GM21737 (cell line): ENCODE measurements around the gene TMED4.
"Not testable (repeated sequence)": the region's sequence is repeated elsewhere in the genome, so short reads cannot be mapped to it uniquely, and the experiment has no call there.

Experiments
- ATAC-seq: cut with Tn5 transposase; IDR thresholded peaks from one replicate; pipeline ENCODE4 v1.9.1; 2021; ENCODE audit warnings: mild to moderate bottlenecking, moderate library complexity; ENCODE audit not compliant: unreplicated experiment

TMED4 gene

GRCh38 chr7:44569959-44570358, 12.1 kb downstream of the TMED4 start:
- ATAC-seq, result no peak

GRCh38 chr7:44568771-44569560, 13.1 kb downstream of the TMED4 start:
- no peak for ATAC-seq

GRCh38 chr7:44567884-44568283, 14.1 kb downstream of the TMED4 start:
- ATAC-seq, result no peak

GRCh38 chr7:44566680-44567079, 15.4 kb downstream of the TMED4 start:
- no peak for ATAC-seq

- ATAC-seq, result no peak
Observed at GRCh38 chr7:44565795-44566559, 16.1 kb downstream of the TMED4 start.

- ATAC-seq, result no peak
Observed at GRCh38 chr7:44565097-44565794, 16.8 kb downstream of the TMED4 start.

- no peak for ATAC-seq
Observed at GRCh38 chr7:44564606-44565005, 17.4 kb downstream of the TMED4 start.

- no peak for ATAC-seq
Observed at GRCh38 chr7:44563171-44563679, 18.8 kb downstream of the TMED4 start.

GRCh38 chr7:44562622-44562962, 19.4 kb downstream of the TMED4 start:
- ATAC-seq, result not testable (repeated sequence)

GRCh38 chr7:44561962-44562621, 19.9 kb downstream of the TMED4 start:
- no peak for ATAC-seq

GRCh38 chr7:44561481-44561880, 20.6 kb downstream of the TMED4 start:
- no peak for ATAC-seq

- no peak for ATAC-seq
Observed at GRCh38 chr7:44559485-44559884, 22.5 kb downstream of the TMED4 start.

GRCh38 chr7:44557485-44557884, 24.5 kb downstream of the TMED4 start:
- ATAC-seq, result no peak

GRCh38 chr7:44555350-44555749, 26.7 kb downstream of the TMED4 start:
- ATAC-seq, result no peak

GRCh38 chr7:44552473-44553005, 29.5 kb downstream of the TMED4 start:
- ATAC-seq, result not testable (repeated sequence)

GRCh38 chr7:44549457-44549856, 32.6 kb downstream of the TMED4 start:
- ATAC-seq, result no peak

GRCh38 chr7:44548893-44549292, 33.1 kb downstream of the TMED4 start:
- ATAC-seq, result no peak

GRCh38 chr7:44547536-44548231, 34.3 kb downstream of the TMED4 start:
- ATAC-seq, result no peak

GRCh38 chr7:44541876-44542610, 40.0 kb downstream of the TMED4 start:
- ATAC-seq, result no peak
